Mesothelial cell of epicardium (in vitro differentiated cells): ENCODE results near the gene MLPH. TPM values are rescaled to one million over a fixed set of nuclear protein-coding genes. Genes with fewer than 3 reads are reported as not detected.

Experiments
- DNase-seq, 2 experiments: peaks; one replicate each; pipeline ENCODE4 v3.0.0; 2021; ENCODE audit warnings: low spot score in 2 of 2; ENCODE audit not compliant: unreplicated experiment in 2 of 2
- H3K27ac Mint-ChIP-seq: 2 replicates; pipeline ENCODE4 v1.8.0; 2021; ENCODE audit warnings: mixed read lengths
- H3K27me3 Mint-ChIP-seq: 2 replicates; pipeline ENCODE4 v1.8.0; 2021; ENCODE audit warnings: low read depth, mixed read lengths
- H3K36me3 Mint-ChIP-seq: 2 replicates; pipeline ENCODE4 v1.8.0; 2021; ENCODE audit warnings: mixed read lengths
- H3K4me1 Mint-ChIP-seq: 2 replicates; pipeline ENCODE4 v1.8.0; 2021; ENCODE audit warnings: mixed read lengths
- H3K4me3 Mint-ChIP-seq: 2 replicates; pipeline ENCODE4 v1.8.0; 2021; ENCODE audit warnings: mild to moderate bottlenecking, moderate library complexity, mixed read lengths
- H3K9me3 Mint-ChIP-seq: 2 replicates; pipeline ENCODE4 v1.8.0; 2021; ENCODE audit warnings: mixed read lengths
- CTCF ChIP-seq: fragments of 200-600 bp; sonication (generic); IDR thresholded peaks from one replicate; pipeline ENCODE4 v1.5.0; 2021; ENCODE audit warnings: antibody characterized with exemption; ENCODE audit not compliant: unreplicated experiment
- total RNA-seq: library from RNA; stranded (reverse); gene quantifications from 3 replicates; pipeline ENCODE4 v1.2.1, GENCODE V29; 2021

The MLPH gene
- total RNA-seq, 1 donor from 2014 or later: 6.1 TPM

- Mint-ChIP-seq H3K9me3 (no peaks in the 10 kb centered on the region), H3K27ac (no peak overlapping the region), H3K4me1 (peaks cover 17% of the 10 kb centered on the region), H3K36me3 (peaks cover 2% of the 10 kb centered on the region), H3K27me3 (no peaks in the 10 kb centered on the region), H3K4me3 (no peak overlapping the region)
- TF ChIP-seq CTCF: no peak
- DNase-seq: no peak
These were observed 45.1 kb downstream of the MLPH start for GRCh38 chr2:237532160-237532559.

GRCh38 chr2:237533668-237534161, 46.7 kb downstream of the MLPH start:
- peaks cover 17% of the 10 kb centered on the region for H3K4me1 Mint-ChIP-seq
- no peaks in the 10 kb centered on the region for H3K27me3 Mint-ChIP-seq
- no peaks in the 10 kb centered on the region for H3K9me3 Mint-ChIP-seq
- DNase-seq: no peak
- H3K27ac Mint-ChIP-seq: no peak overlapping the region
- H3K4me3 Mint-ChIP-seq: no peak overlapping the region
- peaks cover under 1% of the 10 kb centered on the region for H3K36me3 Mint-ChIP-seq
- TF ChIP-seq CTCF: no peak

GRCh38 chr2:237534380-237534779, 47.3 kb downstream of the MLPH start:
- Mint-ChIP-seq H3K4me3 (no peak overlapping the region), H3K4me1 (peaks cover 17% of the 10 kb centered on the region), H3K27me3 (no peaks in the 10 kb centered on the region), H3K27ac (no peak overlapping the region), H3K36me3 (no peaks in the 10 kb centered on the region), H3K9me3 (no peaks in the 10 kb centered on the region)
- TF ChIP-seq CTCF: no peak
- no peak for DNase-seq

- Mint-ChIP-seq H3K4me1 (peaks cover 16% of the 10 kb centered on the region), H3K27me3 (no peaks in the 10 kb centered on the region), H3K9me3 (no peaks in the 10 kb centered on the region), H3K4me3 (no peak overlapping the region), H3K27ac (no peak overlapping the region), H3K36me3 (no peaks in the 10 kb centered on the region)
- no peak for DNase-seq
- TF ChIP-seq CTCF: no peak
These were observed 48.5 kb downstream of the MLPH start for GRCh38 chr2:237535385-237536082.

GRCh38 chr2:237536083-237536415, 49.0 kb downstream of the MLPH start:
- no peak for TF ChIP-seq CTCF
- no peak for DNase-seq
- H3K4me3 Mint-ChIP-seq: no peak overlapping the region
- H3K36me3 Mint-ChIP-seq: no peaks in the 10 kb centered on the region
- H3K9me3 Mint-ChIP-seq: no peaks in the 10 kb centered on the region
- no peaks in the 10 kb centered on the region for H3K27me3 Mint-ChIP-seq
- H3K4me1 Mint-ChIP-seq: peaks cover 11% of the 10 kb centered on the region
- H3K27ac Mint-ChIP-seq: no peak overlapping the region
